Renal cortex interstitium (tissue), 11 donors: ENCODE measurements around the gene TMEM18. TPM values are rescaled to one million over a fixed set of nuclear protein-coding genes. Genes with fewer than 3 reads are reported as not detected.

ENCODE experiments used
- DNase-seq, 11 donors: peaks; one replicate each; pipeline ENCODE4 v3.0.0-alpha.2; 2013; ENCODE audit warnings: low read depth in 9 of 11, low spot score in 4 of 11; ENCODE audit errors: extremely low read depth in 1 of 11
- polyA plus RNA-seq, 3 donors: library from polyadenylated mRNA; unstranded; fragments of 120-200 nt; gene quantifications; one replicate each; pipeline ENCODE4 v1.2.1, GENCODE V29; 2013; ENCODE audit not compliant: insufficient read length in 3 of 3

TMEM18 gene
- polyA plus RNA-seq, 3 donors = 50.1 to 65.4 (median 54.5) TPM

- no peak for DNase-seq
These were observed 13.1 kb downstream of the TMEM18 start for GRCh38 chr2:664063-664462.

- no peak for DNase-seq
These were observed 14.0 kb downstream of the TMEM18 start for GRCh38 chr2:663221-663620.

GRCh38 chr2:661360-661635 lies 15.9 kb downstream of the TMEM18 start:
- DNase-seq = no peak

- no peak for DNase-seq
These were observed 16.4 kb downstream of the TMEM18 start for GRCh38 chr2:660586-661359.

GRCh38 chr2:660029-660428 lies 17.2 kb downstream of the TMEM18 start:
- no peak for DNase-seq

- DNase-seq = no peak
These were observed 18.8 kb downstream of the TMEM18 start for GRCh38 chr2:658426-658825.

GRCh38 chr2:657766-658165 lies 19.4 kb downstream of the TMEM18 start:
- DNase-seq = no peak

GRCh38 chr2:656676-657075 lies 20.5 kb downstream of the TMEM18 start:
- DNase-seq = no peak

- no peak for DNase-seq
These were observed 21.6 kb downstream of the TMEM18 start for GRCh38 chr2:655626-656025.

- DNase-seq = no peak
These were observed 22.3 kb downstream of the TMEM18 start for GRCh38 chr2:654896-655295.

- no peak for DNase-seq
These were observed 23.4 kb downstream of the TMEM18 start for GRCh38 chr2:653645-654425.

- no peak for DNase-seq
These were observed 24.2 kb downstream of the TMEM18 start for GRCh38 chr2:652881-653480.

- no peak for DNase-seq
These were observed 25.2 kb downstream of the TMEM18 start for GRCh38 chr2:651951-652373.

- DNase-seq = no peak
These were observed 26.6 kb downstream of the TMEM18 start for GRCh38 chr2:650343-651310.

GRCh38 chr2:649426-650342 lies 27.5 kb downstream of the TMEM18 start:
- DNase-seq = no peak

- peak in 2 of 11 donors; percentile 24 to 50 for DNase-seq
These were observed 28.5 kb downstream of the TMEM18 start for GRCh38 chr2:648476-649424.

GRCh38 chr2:647691-648231 lies 29.4 kb downstream of the TMEM18 start:
- DNase-seq = no peak
